Inflammatory macrophage treated with lipopolysaccharide for 1 hour (primary cell): ENCODE data around the gene POLRMT.

Experiments used
- DNase-seq, 2 donors: peaks; one replicate each; pipeline ENCODE4 v3.0.0-alpha.2; 2020 to 2022

Gene POLRMT

GRCh38 chr19:662962-663681 lies 29.8 kb upstream of the POLRMT start, which contains the start of gene RNF126:
TSS of gene RNF126 (minus strand) at chr19:663214. CDS start at chr19:663121, 93 bp downstream.
- DNase-seq = peak; percentile 85 to 94

GRCh38 chr19:662207-662961 lies 29.0 kb upstream of the POLRMT start:
- peak; percentile 30 to 50 for DNase-seq

GRCh38 chr19:661427-662196 lies 28.3 kb upstream of the POLRMT start:
- DNase-seq = peak; percentile 39 to 42

GRCh38 chr19:660793-661426 lies 27.6 kb upstream of the POLRMT start:
- no peak for DNase-seq

GRCh38 chr19:658916-659839 lies 25.8 kb upstream of the POLRMT start:
- peak in 1 of 2 donors; percentile 44 for DNase-seq

- no peak for DNase-seq
These were observed 24.9 kb upstream of the POLRMT start for GRCh38 chr19:658059-658839.

- no peak for DNase-seq
These were observed 24.3 kb upstream of the POLRMT start for GRCh38 chr19:657611-658010.

GRCh38 chr19:656751-657559 lies 23.6 kb upstream of the POLRMT start:
- DNase-seq = no peak

- no peak for DNase-seq
These were observed 22.4 kb upstream of the POLRMT start for GRCh38 chr19:655691-656090.

- DNase-seq = no peak
These were observed 20.1 kb upstream of the POLRMT start for GRCh38 chr19:653425-653824.

GRCh38 chr19:652467-653389 lies 19.4 kb upstream of the POLRMT start:
- DNase-seq = no peak

- DNase-seq = no peak
These were observed 18.7 kb upstream of the POLRMT start for GRCh38 chr19:651991-652390.

GRCh38 chr19:651114-651818 lies 17.9 kb upstream of the POLRMT start:
- no peak for DNase-seq

- DNase-seq = no peak
These were observed 16.8 kb upstream of the POLRMT start for GRCh38 chr19:650121-650520.

- no peak for DNase-seq
These were observed 15.8 kb upstream of the POLRMT start for GRCh38 chr19:648904-649801.

GRCh38 chr19:648305-648704 lies 15.0 kb upstream of the POLRMT start:
- no peak for DNase-seq
